ENCODE measurements around the gene PDSS1. TPM values are rescaled to one million over a fixed set of nuclear protein-coding genes. Genes with fewer than 3 reads are reported as not detected.

PDSS1 gene
- total RNA-seq, 1 experiment from 2014 or later, result 18.4 TPM

DNA sequence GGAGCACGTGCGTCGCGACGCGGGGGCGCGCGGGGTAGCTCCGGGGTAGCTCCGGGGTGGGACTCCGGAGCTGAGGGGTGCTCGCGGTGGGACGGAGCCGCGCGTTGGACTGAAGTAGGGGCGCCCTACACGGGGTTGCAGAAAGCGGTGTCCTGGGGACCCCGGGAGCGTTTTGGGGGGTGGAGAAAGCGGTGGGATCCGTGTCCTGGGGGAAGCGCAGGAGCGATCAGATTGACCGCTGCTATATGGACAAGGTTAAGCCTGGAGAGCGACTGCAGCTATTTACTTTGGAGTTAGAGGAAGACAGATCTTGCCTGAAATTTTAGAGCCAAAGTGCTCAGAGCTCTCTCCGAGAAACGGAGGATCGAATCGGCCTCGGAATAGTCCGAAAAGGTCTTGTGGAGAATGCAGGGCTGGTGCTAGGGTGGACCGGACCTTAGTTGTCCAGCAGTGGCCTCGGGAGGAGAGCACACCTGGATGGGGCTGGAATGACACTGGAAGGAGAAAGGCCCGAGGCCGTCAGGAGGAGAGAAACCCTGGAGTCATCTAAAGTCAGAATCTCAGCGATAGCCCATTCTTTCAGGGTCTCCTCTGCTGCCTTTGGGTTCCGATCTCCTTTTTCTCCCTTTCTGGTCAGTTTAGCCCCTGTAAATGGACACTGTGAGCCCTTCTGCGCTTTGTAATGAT is 564 bp downstream of the PDSS1 start:
- H3K27ac Mint-ChIP-seq, result peak overlapping the region in 2 of 3 experiments; percentile 88 to 95; a peak in 5 of 7 replicates
- Histone ChIP-seq H2BK5ac (ENCODE audit: insufficient read length, low read length) (no peak overlapping the region), H3K79me1 (ENCODE audit: insufficient read depth, low read depth, low read length, poor library complexity, severe bottlenecking) (peaks cover 5% of the 10 kb centered on the region), H3K9me3 (ENCODE audit: control insufficient read depth, low read depth, low read length) (no peaks in the 10 kb centered on the region), H4K8ac (replicated peaks; ENCODE audit: insufficient read length, low read depth, low read length) (no peak overlapping the region), H4K20me1 (ENCODE audit: control insufficient read depth, insufficient read depth, insufficient read length) (no peaks in the 10 kb centered on the region), H3K23ac (ENCODE audit: insufficient read length, low read depth, low read length) (no peak overlapping the region), H3K9ac (ENCODE audit: extremely low read depth, insufficient read length, low read length) (peak overlapping the region; percentile 69), H2BK20ac (ENCODE audit: low read depth, low read length, poor library complexity, severe bottlenecking) (no peak overlapping the region), H3K27me3 (ENCODE audit: insufficient read depth, low read length) (no peaks in the 10 kb centered on the region), H3K4ac (ENCODE audit: low read depth, low read length) (no peak overlapping the region), H2AK5ac (ENCODE audit: insufficient read length, low read length) (no peak overlapping the region), H3K4me1 (ENCODE audit: insufficient read depth, low read length) (no peaks in the 10 kb centered on the region), H2BK12ac (ENCODE audit: insufficient read length, low read depth, low read length) (no peak overlapping the region), H3K79me2 (ENCODE audit: insufficient read depth, low read length) (peaks cover 23% of the 10 kb centered on the region; the same call in 1 of the 2 replicates), H3K23me2 (ENCODE audit: insufficient read length, low read depth, low read length, poor library complexity, severe bottlenecking) (peaks cover 6% of the 10 kb centered on the region), H3T11ph (ENCODE audit: low read length) (no peak overlapping the region), H3K4me2 (ENCODE audit: insufficient read depth, insufficient read length, low read length) (peak overlapping the region; percentile 93), H2BK120ac (ENCODE audit: low read depth, low read length, poor library complexity, severe bottlenecking) (no peak overlapping the region), H4K91ac (ENCODE audit: insufficient read length, low read depth, low read length) (no peak overlapping the region), H4K5ac (ENCODE audit: insufficient read length, low read depth, low read length) (no peak overlapping the region), H3K14ac (ENCODE audit: insufficient read depth, low read length) (no peak overlapping the region), H3K56ac (ENCODE audit: insufficient read length, low read depth, low read length) (no peak overlapping the region), H2AFZ (ENCODE audit: low read length) (no peak overlapping the region), H2BK15ac (ENCODE audit: low read depth, low read length) (no peak overlapping the region), H3K27ac (ENCODE audit: insufficient read length, low read depth, low read length) (no peak overlapping the region), H3K18ac (ENCODE audit: insufficient read length, low read depth, low read length) (no peak overlapping the region)
- H3K9me3 Mint-ChIP-seq, result peaks cover 0 to 7% of the 10 kb centered on the region in 2 experiments; a peak in 3 of 5 replicates
- H3K4me3 Mint-ChIP-seq, result peak overlapping the region; percentile 94 to 97
- H3K4me1 Mint-ChIP-seq, result peaks cover 7 to 15% of the 10 kb centered on the region in 2 experiments; a peak in 3 of 4 replicates
- TF ChIP-seq, protein P1, sequence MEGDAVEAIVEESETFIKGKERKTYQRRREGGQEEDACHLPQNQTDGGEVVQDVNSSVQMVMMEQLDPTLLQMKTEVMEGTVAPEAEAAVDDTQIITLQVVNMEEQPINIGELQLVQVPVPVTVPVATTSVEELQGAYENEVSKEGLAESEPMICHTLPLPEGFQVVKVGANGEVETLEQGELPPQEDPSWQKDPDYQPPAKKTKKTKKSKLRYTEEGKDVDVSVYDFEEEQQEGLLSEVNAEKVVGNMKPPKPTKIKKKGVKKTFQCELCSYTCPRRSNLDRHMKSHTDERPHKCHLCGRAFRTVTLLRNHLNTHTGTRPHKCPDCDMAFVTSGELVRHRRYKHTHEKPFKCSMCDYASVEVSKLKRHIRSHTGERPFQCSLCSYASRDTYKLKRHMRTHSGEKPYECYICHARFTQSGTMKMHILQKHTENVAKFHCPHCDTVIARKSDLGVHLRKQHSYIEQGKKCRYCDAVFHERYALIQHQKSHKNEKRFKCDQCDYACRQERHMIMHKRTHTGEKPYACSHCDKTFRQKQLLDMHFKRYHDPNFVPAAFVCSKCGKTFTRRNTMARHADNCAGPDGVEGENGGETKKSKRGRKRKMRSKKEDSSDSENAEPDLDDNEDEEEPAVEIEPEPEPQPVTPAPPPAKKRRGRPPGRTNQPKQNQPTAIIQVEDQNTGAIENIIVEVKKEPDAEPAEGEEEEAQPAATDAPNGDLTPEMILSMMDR (conservative IDR thresholded peaks at IDR 0.05), result no peak
- H3K27me3 Mint-ChIP-seq (ENCODE audit: low read depth), result no peaks in the 10 kb centered on the region
- no peak for DNase-seq
- no CpG with 5 or more reads among the region's 42 CpGs for WGBS (ENCODE audit: extremely low coverage, insufficient read length, low lambda C conversion rate)
- peaks cover 28 to 30% (median 29%) of the 10 kb centered on the region in 3 experiments for H3K36me3 Mint-ChIP-seq (ENCODE audit: insufficient read depth in 1 of 3, low read depth in 3 of 3)
